ENCODE results near the gene EML4. TPM values are rescaled to one million over a fixed set of nuclear protein-coding genes. Genes with fewer than 3 reads are reported as not detected.

Gene EML4
- total and polyA plus RNA-seq, 2 of the 13 experiments (the other 11 are each of a cell fraction or from before 2014, with no cell fraction given) = 243 to 476 TPM

GRCh38 chr2:42171396-42171980 is 2.3 kb downstream of the EML4 start (continued):
- TF ChIP-seq PITX1 (CRISPR knock-in tag; IDR thresholded peaks at IDR 0.05) (0 out of 2 replicates have a peak, but pooled peaks have one; percentile 26), ZFP36L1 (CRISPR knock-in tag; IDR thresholded peaks at IDR 0.05) (no peak), ZNF749 (CRISPR knock-in tag; IDR thresholded peaks at IDR 0.05; ENCODE audit: borderline replicate concordance) (no peak), FOXM1 (CRISPR knock-in tag; IDR thresholded peaks at IDR 0.05) (no peak), SMAD1 (CRISPR knock-in tag; IDR thresholded peaks at IDR 0.05; ENCODE audit: borderline replicate concordance, low read depth) (no peak), ZNF589 (CRISPR knock-in tag; conservative IDR thresholded peaks at IDR 0.05) (no peak), POLR2A (IDR thresholded peaks at IDR 0.05; ENCODE audit: insufficient read depth in 1 of 2, low read depth in 2 of 2, low read length in 2 of 2) (peak in 1 of 2 experiments; percentile 32; a peak in 2 of 4 replicates), IRF2 (CRISPR knock-in tag; IDR thresholded peaks at IDR 0.05) (0 out of 2 replicates have a peak, but pooled peaks have one; percentile 6), ZNF441 (CRISPR knock-in tag; IDR thresholded peaks at IDR 0.05; ENCODE audit: borderline replicate concordance) (peak; percentile 39; the same call in 1 of the 2 replicates), NFYC (CRISPR knock-in tag; IDR thresholded peaks at IDR 0.05) (no peak), TMF1 (CRISPR knock-in tag; IDR thresholded peaks at IDR 0.05; ENCODE audit: low read depth) (no peak), NR2F6 (IDR thresholded peaks at IDR 0.05) (peak; percentile 5; the same call in 1 of the 2 replicates), NR2F6 (CRISPR knock-in tag; IDR thresholded peaks at IDR 0.05) (no peak), ZNF776 (CRISPR knock-in tag; IDR thresholded peaks at IDR 0.05) (no peak), EP300 (IDR thresholded peaks at IDR 0.05; ENCODE audit: low read depth in 2 of 2, low read length in 2 of 2) (no peak), EP300 (CRISPR knock-in tag; IDR thresholded peaks at IDR 0.05; ENCODE audit: borderline replicate concordance) (no peak), ZFP1 (CRISPR knock-in tag; IDR thresholded peaks at IDR 0.05) (no peak), ZBTB49 (CRISPR knock-in tag; IDR thresholded peaks at IDR 0.05; ENCODE audit: borderline replicate concordance) (no peak), MEF2D (CRISPR knock-in tag; IDR thresholded peaks at IDR 0.05) (0 out of 2 replicates have a peak, but pooled peaks have one; percentile 42), RBFOX2 (IDR thresholded peaks at IDR 0.05; ENCODE audit: low read depth, low read length) (peak; percentile 49)
- TF ChIP-seq, protein P1, sequence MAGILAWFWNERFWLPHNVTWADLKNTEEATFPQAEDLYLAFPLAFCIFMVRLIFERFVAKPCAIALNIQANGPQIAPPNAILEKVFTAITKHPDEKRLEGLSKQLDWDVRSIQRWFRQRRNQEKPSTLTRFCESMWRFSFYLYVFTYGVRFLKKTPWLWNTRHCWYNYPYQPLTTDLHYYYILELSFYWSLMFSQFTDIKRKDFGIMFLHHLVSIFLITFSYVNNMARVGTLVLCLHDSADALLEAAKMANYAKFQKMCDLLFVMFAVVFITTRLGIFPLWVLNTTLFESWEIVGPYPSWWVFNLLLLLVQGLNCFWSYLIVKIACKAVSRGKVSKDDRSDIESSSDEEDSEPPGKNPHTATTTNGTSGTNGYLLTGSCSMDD (CRISPR knock-in tag; IDR thresholded peaks at IDR 0.05) = no peak
- TF ChIP-seq, protein P2, sequence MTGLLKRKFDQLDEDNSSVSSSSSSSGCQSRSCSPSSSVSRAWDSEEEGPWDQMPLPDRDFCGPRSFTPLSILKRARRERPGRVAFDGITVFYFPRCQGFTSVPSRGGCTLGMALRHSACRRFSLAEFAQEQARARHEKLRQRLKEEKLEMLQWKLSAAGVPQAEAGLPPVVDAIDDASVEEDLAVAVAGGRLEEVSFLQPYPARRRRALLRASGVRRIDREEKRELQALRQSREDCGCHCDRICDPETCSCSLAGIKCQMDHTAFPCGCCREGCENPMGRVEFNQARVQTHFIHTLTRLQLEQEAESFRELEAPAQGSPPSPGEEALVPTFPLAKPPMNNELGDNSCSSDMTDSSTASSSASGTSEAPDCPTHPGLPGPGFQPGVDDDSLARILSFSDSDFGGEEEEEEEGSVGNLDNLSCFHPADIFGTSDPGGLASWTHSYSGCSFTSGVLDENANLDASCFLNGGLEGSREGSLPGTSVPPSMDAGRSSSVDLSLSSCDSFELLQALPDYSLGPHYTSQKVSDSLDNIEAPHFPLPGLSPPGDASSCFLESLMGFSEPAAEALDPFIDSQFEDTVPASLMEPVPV (CRISPR knock-in tag; IDR thresholded peaks at IDR 0.05) = no peak
- TF ChIP-seq, protein P3, sequence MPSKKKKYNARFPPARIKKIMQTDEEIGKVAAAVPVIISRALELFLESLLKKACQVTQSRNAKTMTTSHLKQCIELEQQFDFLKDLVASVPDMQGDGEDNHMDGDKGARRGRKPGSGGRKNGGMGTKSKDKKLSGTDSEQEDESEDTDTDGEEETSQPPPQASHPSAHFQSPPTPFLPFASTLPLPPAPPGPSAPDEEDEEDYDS (CRISPR knock-in tag; IDR thresholded peaks at IDR 0.05) = peak; percentile 28; the same call in 1 of the 2 replicates
- TF ChIP-seq, protein P4, sequence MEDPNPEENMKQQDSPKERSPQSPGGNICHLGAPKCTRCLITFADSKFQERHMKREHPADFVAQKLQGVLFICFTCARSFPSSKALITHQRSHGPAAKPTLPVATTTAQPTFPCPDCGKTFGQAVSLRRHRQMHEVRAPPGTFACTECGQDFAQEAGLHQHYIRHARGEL (CRISPR knock-in tag; IDR thresholded peaks at IDR 0.05) = no peak
- TF ChIP-seq, protein P5, sequence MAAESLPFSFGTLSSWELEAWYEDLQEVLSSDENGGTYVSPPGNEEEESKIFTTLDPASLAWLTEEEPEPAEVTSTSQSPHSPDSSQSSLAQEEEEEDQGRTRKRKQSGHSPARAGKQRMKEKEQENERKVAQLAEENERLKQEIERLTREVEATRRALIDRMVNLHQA (CRISPR knock-in tag; IDR thresholded peaks at IDR 0.05) = no peak
- TF ChIP-seq, protein P6, sequence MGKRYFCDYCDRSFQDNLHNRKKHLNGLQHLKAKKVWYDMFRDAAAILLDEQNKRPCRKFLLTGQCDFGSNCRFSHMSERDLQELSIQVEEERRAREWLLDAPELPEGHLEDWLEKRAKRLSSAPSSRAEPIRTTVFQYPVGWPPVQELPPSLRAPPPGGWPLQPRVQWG (CRISPR knock-in tag; IDR thresholded peaks at IDR 0.05; ENCODE audit: borderline replicate concordance, low read depth) = no peak

All from HepG2 (cell line).